HAP-1 (cell line): ENCODE data around the gene ADSL.

ENCODE experiments used
- DNase-seq, 2 experiments: peaks; one replicate each; pipeline ENCODE4 v3.0.0-alpha.2; 2016 to 2020; ENCODE audit warnings: low spot score in 2 of 2
- H3K27me3 ChIP-seq: fragments of 250-450 bp; sonication (Bioruptor Pico); 2 replicates; pipeline ENCODE4 v1.5.1; 2020; ENCODE audit warnings: low read depth, mild to moderate bottlenecking, moderate library complexity
- H3K36me3 ChIP-seq: fragments of 250-450 bp; sonication (Bioruptor Pico); replicated peaks from 2 replicates; pipeline ENCODE4 v1.5.1; 2020; ENCODE audit warnings: mild to moderate bottlenecking
- H3K4me1 ChIP-seq: fragments of 250-450 bp; sonication (Bioruptor Pico); 2 replicates; pipeline ENCODE4 v1.5.1; 2020; ENCODE audit warnings: mild to moderate bottlenecking
- H3K4me3 ChIP-seq: fragments of 250-450 bp; sonication (Bioruptor Pico); 2 replicates; pipeline ENCODE4 v1.5.1; 2020; ENCODE audit warnings: mild to moderate bottlenecking, moderate library complexity
- H3K9me3 ChIP-seq: fragments of 250-450 bp; sonication (Bioruptor Pico); 2 replicates; pipeline ENCODE4 v1.5.1; 2020; ENCODE audit warnings: mild to moderate bottlenecking, moderate library complexity
- in situ Hi-C: fragments of 300-500 bp; cut with MboI; formaldehyde crosslinking; loops from 3 replicates; pipeline ENCODE4 v1.14.3; 2020; ENCODE audit warnings: low sequenced_read_pairs, inconsistent platforms, mixed read lengths

ADSL gene

DNA sequence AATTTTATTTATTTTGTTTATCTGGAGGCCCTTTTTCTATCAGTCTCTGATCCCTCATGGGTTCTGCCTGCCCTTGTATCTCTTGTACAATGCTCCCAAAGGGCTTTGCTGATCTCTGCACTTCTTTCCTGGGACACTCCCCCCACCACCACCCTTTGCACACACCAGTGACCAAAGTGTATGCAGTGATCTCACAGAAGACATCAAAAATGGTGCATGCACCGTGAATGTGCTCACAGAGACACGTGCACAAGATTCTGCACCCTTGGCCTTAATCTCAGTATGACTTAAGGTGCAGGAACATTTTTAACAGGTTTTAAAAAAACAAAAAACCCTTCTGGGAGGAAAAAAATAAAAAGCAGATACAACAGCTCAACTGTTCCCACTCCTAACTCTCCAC lies 12.2 kb upstream of the ADSL start:
- in situ Hi-C loops, result no loop called here
- H3K9me3 ChIP-seq, result no peaks in the 10 kb centered on the region
- H3K4me1 ChIP-seq, result peaks cover 17% of the 10 kb centered on the region

DNA sequence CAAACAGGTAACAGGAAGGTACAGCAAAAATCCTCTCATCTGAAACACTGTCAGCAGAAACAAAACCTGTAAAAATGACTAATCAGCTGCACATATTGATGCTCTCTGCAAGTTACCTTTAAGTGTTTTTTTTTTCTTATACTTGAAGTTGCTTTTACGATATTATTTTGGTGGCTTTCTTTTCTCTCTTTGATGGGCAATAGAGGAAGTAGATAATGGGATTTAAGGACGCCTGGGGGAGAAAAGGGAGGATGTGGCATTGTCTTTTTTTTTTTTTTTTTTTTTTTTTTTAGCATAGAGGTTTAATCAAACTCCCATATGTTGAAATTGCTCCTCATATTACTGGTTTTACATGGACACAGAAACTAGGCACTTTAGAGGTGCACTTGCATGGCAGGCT lies 11.4 kb upstream of the ADSL start:
- Histone ChIP-seq H3K27me3 (no peaks in the 10 kb centered on the region), H3K4me3 (no peak overlapping the region), H3K4me1 (peaks cover 17% of the 10 kb centered on the region), H3K9me3 (no peaks in the 10 kb centered on the region), H3K36me3 (0 out of 2 replicates have a peak, but pooled peaks cover 2% of the 10 kb centered on the region)
- in situ Hi-C loops, result no loop called here
- DNase-seq, result no peak

More for the DNA sequence above, 12.2 kb upstream of the ADSL start:
- Histone ChIP-seq H3K36me3 (0 out of 2 replicates have a peak, but pooled peaks cover 2% of the 10 kb centered on the region), H3K27me3 (no peaks in the 10 kb centered on the region), H3K4me3 (no peak overlapping the region)
- DNase-seq, result no peak

DNA sequence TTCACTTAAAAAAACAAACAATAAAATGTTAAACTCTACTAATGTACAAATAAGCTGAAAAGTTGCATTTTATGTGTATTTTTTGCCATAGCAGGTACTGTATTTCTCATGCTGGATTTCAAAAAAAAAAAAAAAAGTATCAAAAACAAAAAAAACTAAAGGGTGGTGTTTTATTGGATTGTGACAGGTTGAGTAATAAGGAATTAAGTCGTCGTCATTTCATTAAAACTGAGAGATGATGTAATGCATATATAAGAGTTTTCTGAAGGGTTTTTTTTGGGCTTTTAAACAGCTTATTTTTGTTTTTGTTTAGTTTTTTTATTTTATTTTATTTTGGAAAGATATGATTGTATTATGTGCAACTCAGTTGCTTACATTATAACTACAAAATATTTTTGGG lies 10.9 kb upstream of the ADSL start:
- peaks cover 17% of the 10 kb centered on the region for H3K4me1 ChIP-seq
- no peaks in the 10 kb centered on the region for H3K9me3 ChIP-seq
- DNase-seq, result no peak
- H3K4me3 ChIP-seq, result no peak overlapping the region
- in situ Hi-C loops, result no loop called here
- 0 out of 2 replicates have a peak, but pooled peaks cover 2% of the 10 kb centered on the region for H3K36me3 ChIP-seq
- H3K27me3 ChIP-seq, result no peaks in the 10 kb centered on the region

DNA sequence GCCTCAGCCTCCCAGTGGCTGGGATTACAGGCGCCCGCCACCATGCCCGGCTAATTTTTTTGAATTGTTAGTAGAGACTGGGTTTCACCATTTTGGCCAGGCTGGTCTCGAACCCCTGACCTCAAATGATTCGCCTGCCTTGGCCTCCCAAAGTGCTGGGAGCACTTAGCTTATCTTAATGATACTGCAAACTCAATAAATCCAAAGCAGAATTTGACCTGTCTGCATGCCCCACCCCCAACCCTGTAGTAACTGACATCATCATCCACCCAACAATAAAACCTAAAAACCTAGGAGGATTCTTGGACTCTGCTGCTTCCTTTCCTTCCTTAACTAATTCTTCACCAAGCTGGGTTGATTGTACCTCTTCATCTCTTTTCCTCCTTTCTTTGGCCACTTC lies 6.3 kb upstream of the ADSL start:
- in situ Hi-C loops, result loop anchor here (10.0 kb wide), 2 partner anchors 295 to 805 kb away; partner anchors contain the start of gene RPS19BP1

DNA sequence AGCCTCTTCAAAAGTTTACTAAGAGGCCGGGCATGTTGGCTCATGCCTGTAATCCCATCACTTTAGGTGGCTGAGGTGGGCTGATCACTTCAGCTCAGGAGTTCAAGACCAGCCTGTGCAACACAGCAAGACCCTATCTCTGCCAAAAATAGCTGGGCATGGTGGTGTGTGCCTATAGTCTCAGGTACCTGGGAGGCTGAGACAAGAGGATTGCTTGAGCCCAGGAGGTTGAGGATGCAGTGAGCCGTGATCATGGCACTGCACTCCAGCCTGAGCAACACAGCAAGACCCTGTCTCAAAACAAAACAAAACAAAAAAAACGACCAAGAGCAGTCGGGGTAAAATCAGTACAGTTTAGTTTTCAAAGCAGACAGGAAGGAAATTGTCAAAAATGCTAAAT lies 4.7 kb upstream of the ADSL start:
- Histone ChIP-seq H3K36me3 (no peaks in the 10 kb centered on the region), H3K9me3 (no peaks in the 10 kb centered on the region), H3K4me3 (no peak overlapping the region), H3K4me1 (no peaks in the 10 kb centered on the region), H3K27me3 (no peaks in the 10 kb centered on the region)
- in situ Hi-C loops, result loop anchor here (10.0 kb wide), 2 partner anchors 297 to 807 kb away; partner anchors contain the start of gene RPS19BP1
- DNase-seq, result no peak

More for the DNA sequence above, 6.3 kb upstream of the ADSL start:
- no peak for DNase-seq
- Histone ChIP-seq H3K36me3 (no peaks in the 10 kb centered on the region), H3K4me3 (no peak overlapping the region), H3K9me3 (no peaks in the 10 kb centered on the region), H3K27me3 (no peaks in the 10 kb centered on the region), H3K4me1 (no peaks in the 10 kb centered on the region)

DNA sequence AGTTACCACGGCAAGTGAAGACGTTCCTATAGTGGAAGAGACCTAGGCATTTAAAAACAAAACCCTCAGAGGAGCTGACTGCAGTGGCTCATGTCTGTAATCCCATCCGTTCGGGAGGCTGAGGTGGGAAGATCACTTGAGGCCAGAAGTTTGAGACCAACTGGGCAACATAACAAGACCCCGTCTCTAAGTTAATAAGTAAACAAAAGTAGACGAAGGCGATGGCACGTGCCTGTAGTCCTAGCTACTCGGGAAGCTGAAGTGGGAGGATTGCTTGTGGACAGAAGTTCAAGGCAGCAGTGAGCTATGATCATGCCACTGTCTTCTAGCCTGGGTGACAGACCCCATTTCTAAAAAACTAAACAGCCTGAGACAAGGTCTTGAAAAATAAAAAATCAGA lies 3.8 kb upstream of the ADSL start:
- no peak for DNase-seq
- Histone ChIP-seq H3K4me3 (no peak overlapping the region), H3K9me3 (no peaks in the 10 kb centered on the region), H3K4me1 (no peaks in the 10 kb centered on the region), H3K36me3 (no peaks in the 10 kb centered on the region), H3K27me3 (no peaks in the 10 kb centered on the region)
- in situ Hi-C loops, result loop anchor here (10.0 kb wide), 2 partner anchors 298 to 808 kb away; partner anchors contain the start of gene RPS19BP1

DNA sequence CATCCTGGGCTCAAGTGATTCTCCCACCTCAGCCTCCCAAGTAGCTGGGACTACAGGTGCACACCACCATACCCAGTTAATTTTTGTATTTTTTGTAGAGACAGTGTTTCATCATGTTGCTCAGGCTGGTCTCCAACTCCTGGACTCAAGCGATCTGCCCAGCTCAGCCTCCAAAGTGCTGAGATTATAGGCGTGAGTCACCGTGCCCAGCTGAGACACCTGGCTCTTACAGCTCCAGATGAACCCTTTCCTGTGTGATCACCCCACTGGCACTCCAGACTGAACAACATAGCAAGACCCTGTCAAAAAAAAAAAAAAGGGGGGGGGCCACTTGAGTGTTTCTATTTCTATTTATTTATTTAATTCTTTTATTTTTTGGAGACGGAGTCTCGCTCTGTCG lies 1.0 kb upstream of the ADSL start:
- Histone ChIP-seq H3K9me3 (no peaks in the 10 kb centered on the region), H3K4me1 (peaks cover 4% of the 10 kb centered on the region; the same call in 1 of the 2 replicates), H3K27me3 (no peaks in the 10 kb centered on the region), H3K4me3 (peak overlapping the region; percentile 93), H3K36me3 (peaks cover 20% of the 10 kb centered on the region)
- in situ Hi-C loops, result loop anchor here (10.0 kb wide), 2 partner anchors 300 to 810 kb away; partner anchors contain the start of gene RPS19BP1
- no peak for DNase-seq

DNA sequence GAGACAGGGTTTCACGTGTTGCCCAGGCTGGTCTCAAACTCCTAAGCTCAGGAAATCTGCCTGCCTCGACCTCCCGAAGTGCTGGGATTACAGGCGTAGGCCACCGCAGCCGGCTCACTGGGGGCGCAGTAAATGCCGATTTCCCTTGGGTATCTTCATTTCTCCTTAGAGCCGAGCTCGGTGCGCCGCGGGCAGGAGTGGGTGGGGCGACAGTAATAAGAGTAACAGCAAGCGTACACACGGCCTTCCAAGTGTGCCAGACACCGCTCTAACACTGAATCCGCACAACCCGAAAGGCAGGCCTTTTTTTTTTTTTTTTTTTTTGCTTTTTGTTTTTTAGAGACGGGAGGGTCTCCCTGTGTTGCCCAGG lies 500 bp upstream of the ADSL start:
- Histone ChIP-seq H3K27me3 (no peaks in the 10 kb centered on the region), H3K36me3 (peaks cover 25% of the 10 kb centered on the region), H3K4me1 (peaks cover 4% of the 10 kb centered on the region; the same call in 1 of the 2 replicates), H3K9me3 (no peaks in the 10 kb centered on the region), H3K4me3 (peak overlapping the region; percentile 93)
- in situ Hi-C loops, result loop anchor here (10.0 kb wide), 2 partner anchors 301 to 811 kb away; partner anchors contain the start of gene RPS19BP1
- peak; percentile 52 to 76 for DNase-seq

DNA sequence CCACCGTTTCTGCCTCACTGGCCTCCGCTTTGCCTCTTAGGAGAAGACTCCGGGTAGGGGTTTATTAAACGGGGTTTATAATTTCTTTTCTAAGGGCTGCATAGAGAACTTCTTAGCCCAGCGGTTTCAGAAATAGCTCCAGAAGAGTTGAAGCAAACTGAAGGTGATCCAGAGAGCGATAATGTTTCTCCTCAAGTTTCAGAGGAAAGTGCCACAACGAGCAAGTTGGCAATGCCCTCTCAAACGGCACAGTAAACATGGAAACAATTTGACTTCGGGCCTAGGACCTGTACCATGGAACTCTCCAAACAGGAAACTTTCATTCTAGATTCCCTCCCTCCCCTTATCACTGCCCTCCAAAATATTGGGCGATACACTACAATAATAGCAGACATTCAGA lies 1.0 kb downstream of the ADSL start:
- Histone ChIP-seq H3K4me1 (peaks cover 4% of the 10 kb centered on the region; the same call in 1 of the 2 replicates), H3K9me3 (no peaks in the 10 kb centered on the region), H3K36me3 (peaks cover 39% of the 10 kb centered on the region), H3K4me3 (peak overlapping the region; percentile 93), H3K27me3 (no peaks in the 10 kb centered on the region)
- in situ Hi-C loops, result loop anchor here (10.0 kb wide), 2 partner anchors 302 to 812 kb away; partner anchors contain the start of gene RPS19BP1
- DNase-seq, result no peak

DNA sequence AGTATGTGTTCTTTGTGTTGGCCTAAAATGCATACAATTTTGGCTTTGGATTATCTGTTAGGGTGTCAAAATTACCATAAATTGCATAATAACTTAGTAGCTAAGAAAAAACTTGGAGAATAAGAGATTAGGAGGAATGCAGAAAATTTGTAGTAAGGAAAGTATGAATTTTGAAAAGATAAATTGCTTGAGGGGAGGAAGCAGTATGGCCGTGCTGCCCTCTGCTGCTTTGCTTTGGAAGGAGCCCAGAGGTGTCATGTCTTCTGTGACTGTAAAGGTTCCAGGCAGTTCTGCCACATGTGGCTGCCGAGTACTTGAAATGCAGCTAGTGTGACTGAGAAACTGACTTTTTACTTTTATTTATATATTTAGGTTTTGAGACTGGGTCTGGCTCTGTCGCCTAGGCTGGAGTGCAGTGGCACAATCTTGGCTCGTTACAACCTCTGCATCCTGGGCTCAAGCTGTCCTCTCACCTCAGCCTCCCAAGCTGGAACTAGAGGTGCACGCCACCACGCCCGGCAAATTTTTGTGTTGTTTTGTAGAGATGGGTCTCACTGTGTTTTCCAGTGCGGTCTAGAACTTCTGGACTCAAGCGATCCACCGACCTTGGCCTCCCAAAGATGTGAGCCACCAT lies 1.8 kb downstream of the ADSL start:
- Histone ChIP-seq H3K27me3 (no peaks in the 10 kb centered on the region), H3K36me3 (peaks cover 47% of the 10 kb centered on the region), H3K9me3 (no peaks in the 10 kb centered on the region), H3K4me1 (peaks cover 4% of the 10 kb centered on the region; the same call in 1 of the 2 replicates), H3K4me3 (peak overlapping the region; percentile 93)
- DNase-seq, result peak; percentile 60 to 66
- in situ Hi-C loops, result loop anchor here (10.0 kb wide), 2 partner anchors 303 to 813 kb away; partner anchors contain the start of gene RPS19BP1

DNA sequence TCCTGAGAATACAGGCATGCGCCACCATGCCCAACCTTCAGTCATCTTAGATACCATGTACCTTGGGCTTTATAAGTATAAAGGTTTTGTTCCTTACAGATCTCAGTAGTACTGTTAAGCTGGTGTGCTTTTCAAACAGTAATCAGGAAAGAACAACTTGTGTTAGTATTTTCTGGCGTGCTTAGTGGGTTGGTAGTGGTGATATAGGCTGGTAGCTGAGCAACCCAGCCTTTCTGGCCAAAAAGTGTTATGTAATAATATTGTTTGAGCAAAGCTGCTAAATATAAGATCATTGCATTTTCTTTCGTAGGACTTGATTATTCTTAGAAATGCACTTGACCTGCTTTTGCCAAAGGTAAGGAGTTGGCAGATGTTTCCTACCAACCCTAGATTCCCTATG lies 6.5 kb downstream of the ADSL start:
- H3K36me3 ChIP-seq, result peaks cover 84% of the 10 kb centered on the region
- in situ Hi-C loops, result no loop called here

DNA sequence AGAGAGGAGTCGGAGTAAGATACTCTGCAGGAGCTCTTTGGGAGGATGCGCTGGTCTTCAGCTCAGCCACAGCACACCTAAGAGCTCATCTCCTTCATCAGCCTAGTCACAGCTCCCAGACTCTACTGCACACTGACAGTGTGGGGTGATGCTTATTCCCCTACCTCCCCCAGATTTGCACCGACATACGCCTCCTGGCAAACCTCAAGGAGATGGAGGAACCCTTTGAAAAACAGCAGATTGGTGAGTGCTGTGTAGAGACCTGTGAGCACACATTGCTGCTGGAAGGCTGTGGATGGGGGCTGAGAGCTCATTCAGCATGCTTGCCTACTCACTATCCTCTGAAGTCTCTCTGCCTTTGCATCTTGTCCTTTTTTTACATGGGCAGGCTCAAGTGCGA lies 14.8 kb downstream of the ADSL start:
- H3K4me1 ChIP-seq, result no peaks in the 10 kb centered on the region
- H3K9me3 ChIP-seq, result no peaks in the 10 kb centered on the region
- DNase-seq, result no peak
- no peak overlapping the region for H3K4me3 ChIP-seq
- H3K36me3 ChIP-seq, result peaks cover 90% of the 10 kb centered on the region
- in situ Hi-C loops, result no loop called here
- no peaks in the 10 kb centered on the region for H3K27me3 ChIP-seq

More for the DNA sequence above, 6.5 kb downstream of the ADSL start:
- Histone ChIP-seq H3K27me3 (no peaks in the 10 kb centered on the region), H3K9me3 (no peaks in the 10 kb centered on the region), H3K4me1 (peaks cover 4% of the 10 kb centered on the region; the same call in 1 of the 2 replicates), H3K4me3 (no peak overlapping the region)
- DNase-seq, result no peak

DNA sequence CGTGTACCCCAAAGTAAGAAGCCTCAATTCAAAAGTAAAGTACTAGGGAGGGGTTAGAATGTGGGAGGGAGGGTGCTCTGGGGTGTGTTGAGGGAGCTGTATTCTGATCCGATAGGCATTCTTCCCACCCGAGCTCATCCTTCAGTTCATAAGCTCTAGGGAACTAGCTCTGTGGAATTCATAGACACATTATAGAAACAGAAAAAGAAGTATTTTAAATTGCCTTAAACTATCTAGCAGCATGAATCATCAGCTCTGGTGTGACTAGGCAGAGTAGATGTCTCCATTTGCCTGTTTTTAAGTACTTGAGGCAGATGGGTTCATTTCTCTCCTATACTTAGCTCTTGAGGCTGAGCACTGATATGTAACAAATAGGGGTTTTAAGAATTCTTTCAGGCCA lies 16.8 kb downstream of the ADSL start:
- peaks cover 94% of the 10 kb centered on the region for H3K36me3 ChIP-seq
- H3K9me3 ChIP-seq, result no peaks in the 10 kb centered on the region
- H3K4me3 ChIP-seq, result no peak overlapping the region
- H3K4me1 ChIP-seq, result no peaks in the 10 kb centered on the region
- DNase-seq, result no peak
- H3K27me3 ChIP-seq, result no peaks in the 10 kb centered on the region
- in situ Hi-C loops, result no loop called here

DNA sequence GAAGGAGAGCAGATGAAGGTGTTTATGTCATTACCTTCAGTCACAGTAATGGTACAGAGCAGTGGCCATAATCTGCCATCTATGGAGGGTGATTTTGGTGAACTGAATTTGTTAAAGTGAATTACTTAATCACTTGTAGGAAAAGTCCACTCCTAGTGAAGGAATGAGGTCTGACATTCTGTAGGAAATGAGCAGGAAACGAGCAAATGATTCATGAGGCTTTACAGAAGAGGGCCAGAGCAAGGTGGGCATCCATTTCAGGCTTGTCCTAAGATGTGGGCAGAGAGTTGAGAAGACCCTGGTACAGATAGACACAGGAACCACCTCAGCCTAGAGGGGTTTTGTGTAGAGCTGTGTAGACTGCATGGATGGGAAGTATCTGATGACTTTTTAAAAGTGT lies 18.1 kb downstream of the ADSL start:
- Histone ChIP-seq H3K4me3 (no peak overlapping the region), H3K9me3 (no peaks in the 10 kb centered on the region), H3K36me3 (peaks cover 87% of the 10 kb centered on the region), H3K4me1 (no peaks in the 10 kb centered on the region), H3K27me3 (no peaks in the 10 kb centered on the region)
- in situ Hi-C loops, result no loop called here
- no peak for DNase-seq
